Endodermal cell (in vitro differentiated cells): ENCODE results near the gene KCNQ5. TPM values are rescaled to one million over a fixed set of nuclear protein-coding genes. Genes with fewer than 3 reads are reported as not detected.

Source experiments
- DNase-seq: peaks from one replicate; pipeline ENCODE4 v3.0.0-alpha.2; 2017
- H3K27ac ChIP-seq: 2 replicates; pipeline ENCODE4 v1.5.1; 2013; ENCODE audit warnings: mild to moderate bottlenecking, low read depth, low read length, moderate library complexity
- H3K27me3 ChIP-seq: 2 replicates; pipeline ENCODE4 v1.6.1; 2013; ENCODE audit warnings: mild to moderate bottlenecking, low read length, moderate library complexity; ENCODE audit not compliant: insufficient read depth, control insufficient read depth, poor library complexity, severe bottlenecking
- H3K36me3 ChIP-seq: 2 replicates; pipeline ENCODE4 v1.7.0; 2013; ENCODE audit warnings: mild to moderate bottlenecking, low read length, moderate library complexity; ENCODE audit not compliant: control insufficient read depth, insufficient read depth
- H3K4me1 ChIP-seq: one replicate; pipeline ENCODE4 v1.7.0; 2013; ENCODE audit warnings: low read length; ENCODE audit not compliant: control insufficient read depth, insufficient read depth
- H3K4me3 ChIP-seq: 2 replicates; pipeline ENCODE4 v1.5.1; 2013; ENCODE audit warnings: mild to moderate bottlenecking, low read length, moderate library complexity
- H3K9ac ChIP-seq: 2 replicates; pipeline ENCODE4 v1.6.1; 2013; ENCODE audit warnings: mild to moderate bottlenecking, low read length, moderate library complexity; ENCODE audit not compliant: poor library complexity, severe bottlenecking; ENCODE audit errors: extremely low read depth
- H3K9me3 ChIP-seq: 2 replicates; pipeline ENCODE4 v1.6.1; 2013; ENCODE audit warnings: mild to moderate bottlenecking, low read length, moderate library complexity; ENCODE audit not compliant: control insufficient read depth
- H3K27ac Mint-ChIP-seq: 2 replicates; pipeline ENCODE4 v1.8.0; 2020; ENCODE audit warnings: mixed read lengths
- H3K27me3 Mint-ChIP-seq: 2 replicates; pipeline ENCODE4 v1.8.0; 2021; ENCODE audit warnings: mild to moderate bottlenecking, mixed read lengths; ENCODE audit not compliant: insufficient read depth
- H3K36me3 Mint-ChIP-seq: 2 replicates; pipeline ENCODE4 v1.8.0; 2020; ENCODE audit warnings: low read depth, mixed read lengths
- H3K4me1 Mint-ChIP-seq: 2 replicates; pipeline ENCODE4 v1.8.0; 2020; ENCODE audit warnings: mixed read lengths
- H3K4me3 Mint-ChIP-seq: 2 replicates; pipeline ENCODE4 v1.8.0; 2020; ENCODE audit warnings: mild to moderate bottlenecking, moderate library complexity, mixed read lengths
- H3K9me3 Mint-ChIP-seq: 2 replicates; pipeline ENCODE4 v1.8.0; 2020; ENCODE audit warnings: mild to moderate bottlenecking, mixed read lengths
- WGBS, 2 experiments: methylation state at CpG; one replicate each; pipeline versions ENCODE4 v1.1.5 to v1.1.7; 2013; ENCODE audit warnings: missing lambda C conversion rate in 2 of 2, mixed read lengths in 1 of 2; ENCODE audit not compliant: insufficient coverage in 1 of 2, insufficient read length in 1 of 2; 5-methylcytosine and 5-hydroxymethylcytosine counted together
- total RNA-seq, 2 donors: library from RNA; stranded (reverse); fragmentation: NEBNext Ultra II Directional in 1 of 2; extraction: Animal tissue kit (Norgen Biotek cat#: 25700) in 1 of 2; gene quantifications; 2 replicates in 1 of 2; 3 replicates in 1 of 2; pipeline ENCODE4 v1.2.1, GENCODE V29; 2021
- TF ChIP-seq, protein P1 (sequence below): fragments of 200-600 bp; sonication (generic); conservative IDR thresholded peaks from 2 replicates; pipeline ENCODE4 v1.5.0; 2021; ENCODE audit warnings: antibody characterized with exemption, mild to moderate bottlenecking

Gene KCNQ5
- total RNA-seq, 2 donors from 2014 or later: 2.4 to 8.3 TPM

DNA sequence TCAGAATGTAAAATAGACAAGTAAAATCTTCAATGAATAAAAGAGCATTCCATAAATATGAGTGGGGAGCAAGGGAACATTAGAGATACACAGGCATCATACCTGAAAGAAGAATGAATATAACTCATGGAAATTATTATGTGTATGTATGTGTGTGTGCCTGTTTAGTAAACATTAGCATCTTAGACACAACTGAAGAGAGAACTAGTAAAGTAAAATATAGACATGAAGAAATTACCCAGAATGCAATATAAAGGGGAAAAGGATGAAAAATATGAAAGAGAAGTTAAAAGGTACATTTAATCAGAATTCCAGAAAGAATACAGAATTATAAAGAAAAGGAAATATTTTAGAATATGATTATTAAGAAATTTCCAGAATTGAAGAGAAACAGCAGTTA is 264.3 kb downstream of the KCNQ5 start:
- Mint-ChIP-seq H3K4me3 (no peak overlapping the region), H3K4me1 (no peaks in the 10 kb centered on the region), H3K27ac (no peak overlapping the region), H3K36me3 (no peaks in the 10 kb centered on the region), H3K9me3 (peaks cover 3% of the 10 kb centered on the region), H3K27me3 (no peaks in the 10 kb centered on the region)
- H3K27me3 ChIP-seq: no peaks in the 10 kb centered on the region
- no peak overlapping the region for H3K27ac ChIP-seq
- TF ChIP-seq, protein P1, sequence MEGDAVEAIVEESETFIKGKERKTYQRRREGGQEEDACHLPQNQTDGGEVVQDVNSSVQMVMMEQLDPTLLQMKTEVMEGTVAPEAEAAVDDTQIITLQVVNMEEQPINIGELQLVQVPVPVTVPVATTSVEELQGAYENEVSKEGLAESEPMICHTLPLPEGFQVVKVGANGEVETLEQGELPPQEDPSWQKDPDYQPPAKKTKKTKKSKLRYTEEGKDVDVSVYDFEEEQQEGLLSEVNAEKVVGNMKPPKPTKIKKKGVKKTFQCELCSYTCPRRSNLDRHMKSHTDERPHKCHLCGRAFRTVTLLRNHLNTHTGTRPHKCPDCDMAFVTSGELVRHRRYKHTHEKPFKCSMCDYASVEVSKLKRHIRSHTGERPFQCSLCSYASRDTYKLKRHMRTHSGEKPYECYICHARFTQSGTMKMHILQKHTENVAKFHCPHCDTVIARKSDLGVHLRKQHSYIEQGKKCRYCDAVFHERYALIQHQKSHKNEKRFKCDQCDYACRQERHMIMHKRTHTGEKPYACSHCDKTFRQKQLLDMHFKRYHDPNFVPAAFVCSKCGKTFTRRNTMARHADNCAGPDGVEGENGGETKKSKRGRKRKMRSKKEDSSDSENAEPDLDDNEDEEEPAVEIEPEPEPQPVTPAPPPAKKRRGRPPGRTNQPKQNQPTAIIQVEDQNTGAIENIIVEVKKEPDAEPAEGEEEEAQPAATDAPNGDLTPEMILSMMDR: no peak
- no peaks in the 10 kb centered on the region for H3K36me3 ChIP-seq
- no peak overlapping the region for H3K9ac ChIP-seq
- H3K4me3 ChIP-seq: no peak overlapping the region
- H3K4me1 ChIP-seq: no peaks in the 10 kb centered on the region
- no peak for DNase-seq
- no peaks in the 10 kb centered on the region for H3K9me3 ChIP-seq

DNA sequence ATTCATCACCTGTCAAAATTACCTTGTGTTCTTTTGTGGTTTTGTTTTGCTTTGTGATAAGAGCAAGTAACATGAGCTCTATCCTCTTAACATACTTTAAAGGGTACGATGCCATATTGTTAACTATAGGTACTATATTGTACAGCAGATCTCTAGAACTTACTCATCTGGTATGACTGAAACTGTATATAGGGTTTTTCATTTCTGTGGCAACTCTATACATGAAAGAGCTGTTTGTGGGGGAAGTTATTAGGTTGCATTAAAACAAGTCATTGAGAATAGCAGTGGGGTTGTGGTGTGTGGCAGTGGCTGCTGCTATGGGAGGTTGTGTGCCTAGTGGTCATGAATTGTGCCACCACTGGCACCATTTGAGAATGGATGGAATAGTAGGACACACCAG is 268.4 kb downstream of the KCNQ5 start:
- Mint-ChIP-seq H3K27ac (no peak overlapping the region), H3K27me3 (no peaks in the 10 kb centered on the region), H3K9me3 (peaks cover 3% of the 10 kb centered on the region), H3K4me1 (no peaks in the 10 kb centered on the region), H3K4me3 (no peak overlapping the region), H3K36me3 (no peaks in the 10 kb centered on the region)
- TF ChIP-seq, protein P1: no peak
- no peak overlapping the region for H3K27ac ChIP-seq
- no peaks in the 10 kb centered on the region for H3K27me3 ChIP-seq
- H3K4me1 ChIP-seq: no peaks in the 10 kb centered on the region
- no peak for DNase-seq
- no peak overlapping the region for H3K4me3 ChIP-seq
- no peak overlapping the region for H3K9ac ChIP-seq
- H3K9me3 ChIP-seq: no peaks in the 10 kb centered on the region
- 100% methylated on average over 1 of the region's 1 CpG; no CpG with 5 or more reads in 1 of the 2 experiments for WGBS, 2 experiments
- H3K36me3 ChIP-seq: no peaks in the 10 kb centered on the region

DNA sequence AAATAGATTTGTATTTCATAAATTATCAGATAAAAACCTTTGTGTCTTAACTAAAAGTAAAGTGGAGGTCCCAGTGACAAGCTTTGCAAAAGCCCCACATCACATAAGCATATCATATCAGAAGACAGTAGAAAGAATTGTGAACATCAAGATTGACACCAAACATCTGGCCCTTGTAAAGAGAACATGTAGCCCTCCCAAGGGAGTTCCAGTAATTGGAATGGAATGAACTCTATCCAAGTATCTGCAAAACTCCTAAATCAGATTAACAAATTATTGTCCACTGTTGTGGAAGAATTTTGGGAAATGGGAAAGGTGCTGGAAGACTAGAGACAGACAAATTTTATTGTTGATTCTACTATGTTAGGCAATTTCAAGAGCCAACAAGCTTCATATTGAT is 268.8 kb downstream of the KCNQ5 start:
- Mint-ChIP-seq H3K9me3 (peaks cover 3% of the 10 kb centered on the region), H3K27ac (no peak overlapping the region), H3K4me3 (no peak overlapping the region), H3K4me1 (no peaks in the 10 kb centered on the region), H3K36me3 (no peaks in the 10 kb centered on the region), H3K27me3 (no peaks in the 10 kb centered on the region)
- no peaks in the 10 kb centered on the region for H3K36me3 ChIP-seq
- H3K9me3 ChIP-seq: no peaks in the 10 kb centered on the region
- no peaks in the 10 kb centered on the region for H3K27me3 ChIP-seq
- no peak overlapping the region for H3K4me3 ChIP-seq
- no peak overlapping the region for H3K27ac ChIP-seq
- DNase-seq: no peak
- TF ChIP-seq, protein P1: no peak
- H3K9ac ChIP-seq: no peak overlapping the region
- no peaks in the 10 kb centered on the region for H3K4me1 ChIP-seq
